ENCODE measurements around the gene SMC5. TPM values are rescaled to one million over a fixed set of nuclear protein-coding genes. Genes with fewer than 3 reads are reported as not detected.
"Not testable (repeated sequence)": the region's sequence is repeated elsewhere in the genome, so short reads cannot be mapped to it uniquely, and the experiment has no call there.

Gene SMC5
- total RNA-seq, 4 donors from 2014 or later = 17.2 to 27.4 (median 17.8) TPM

DNA sequence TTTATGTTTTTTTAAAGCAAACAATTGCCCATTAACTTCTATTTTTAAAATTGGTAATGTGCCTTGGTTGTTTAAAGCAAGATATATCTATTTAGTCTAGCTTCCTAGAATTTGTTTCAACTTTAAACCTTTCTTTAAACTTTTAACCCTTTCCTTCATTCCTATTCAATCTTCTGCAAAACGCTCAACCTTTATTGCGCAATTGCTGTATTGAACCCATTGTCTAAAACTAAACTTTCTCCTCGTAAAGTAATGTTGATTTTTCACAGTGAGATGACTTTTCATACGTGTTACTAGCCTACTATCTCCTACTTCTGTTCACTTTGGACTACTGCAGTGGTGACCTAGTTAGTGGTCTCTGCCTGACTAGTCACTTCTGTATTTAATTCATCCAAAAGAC, 63.3 kb downstream of the SMC5 start:
- intact Hi-C loops (cut with DNase I) = no loop called here
- WGBS = 89% methylated on average over 4 of the region's 4 CpGs
- Histone ChIP-seq H3K4me3 (no peak overlapping the region), H3K27ac (replicated peaks in 1 of 4) (no peak overlapping the region), H3K9me3 (no peaks in the 10 kb centered on the region), H3K27me3 (no peaks in the 10 kb centered on the region), H3K4me1 (no peaks in the 10 kb centered on the region), H3K36me3 (peaks cover 28 to 87% (median 66%) of the 10 kb centered on the region in 4 donors)
- DNase-seq (ENCODE audit: extremely low spot score) = no peak
- TF ChIP-seq POLR2A (IDR thresholded peaks at IDR 0.05; ENCODE audit: low read depth) (no peak), POLR2AphosphoS5 (IDR thresholded peaks at IDR 0.05) (no peak), EP300 (IDR thresholded peaks at IDR 0.05) (no peak)
- TF ChIP-seq, protein P1, sequence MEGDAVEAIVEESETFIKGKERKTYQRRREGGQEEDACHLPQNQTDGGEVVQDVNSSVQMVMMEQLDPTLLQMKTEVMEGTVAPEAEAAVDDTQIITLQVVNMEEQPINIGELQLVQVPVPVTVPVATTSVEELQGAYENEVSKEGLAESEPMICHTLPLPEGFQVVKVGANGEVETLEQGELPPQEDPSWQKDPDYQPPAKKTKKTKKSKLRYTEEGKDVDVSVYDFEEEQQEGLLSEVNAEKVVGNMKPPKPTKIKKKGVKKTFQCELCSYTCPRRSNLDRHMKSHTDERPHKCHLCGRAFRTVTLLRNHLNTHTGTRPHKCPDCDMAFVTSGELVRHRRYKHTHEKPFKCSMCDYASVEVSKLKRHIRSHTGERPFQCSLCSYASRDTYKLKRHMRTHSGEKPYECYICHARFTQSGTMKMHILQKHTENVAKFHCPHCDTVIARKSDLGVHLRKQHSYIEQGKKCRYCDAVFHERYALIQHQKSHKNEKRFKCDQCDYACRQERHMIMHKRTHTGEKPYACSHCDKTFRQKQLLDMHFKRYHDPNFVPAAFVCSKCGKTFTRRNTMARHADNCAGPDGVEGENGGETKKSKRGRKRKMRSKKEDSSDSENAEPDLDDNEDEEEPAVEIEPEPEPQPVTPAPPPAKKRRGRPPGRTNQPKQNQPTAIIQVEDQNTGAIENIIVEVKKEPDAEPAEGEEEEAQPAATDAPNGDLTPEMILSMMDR (IDR thresholded peaks at IDR 0.05) = no peak

DNA sequence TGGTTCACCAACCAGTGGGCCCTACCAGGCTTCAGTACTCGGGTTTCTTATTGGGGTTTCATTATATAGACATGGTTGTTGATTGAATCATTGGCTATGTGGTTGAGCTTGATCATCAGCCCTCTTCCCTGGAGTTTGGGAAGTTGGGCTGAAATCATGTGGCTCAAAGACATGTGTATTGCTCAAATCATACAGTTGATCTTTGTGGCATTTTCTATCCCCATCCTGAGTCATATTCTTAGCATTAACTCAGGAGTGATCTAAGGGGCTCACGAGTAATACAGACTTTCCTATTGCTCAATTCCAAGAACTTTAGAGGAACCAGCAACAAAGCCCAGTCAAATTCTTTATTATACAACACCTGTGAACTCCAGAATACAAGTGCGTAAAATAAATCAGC, 66.2 kb downstream of the SMC5 start:
- no peak for DNase-seq (ENCODE audit: extremely low spot score)
- intact Hi-C loops (cut with DNase I) = no loop called here
- H3K36me3 ChIP-seq = peaks cover 28 to 93% (median 68%) of the 10 kb centered on the region in 4 donors
- H3K27me3 ChIP-seq = no peaks in the 10 kb centered on the region
- H3K4me3 ChIP-seq = no peak overlapping the region
- no peaks in the 10 kb centered on the region for H3K9me3 ChIP-seq
- no peak overlapping the region for H3K27ac ChIP-seq (replicated peaks in 1 of 4)
- 85% methylated on average over 3 of the region's 3 CpGs for WGBS
- peaks cover 0 to 4% (median 0%) of the 10 kb centered on the region in 4 donors for H3K4me1 ChIP-seq
- TF ChIP-seq, protein P1 (IDR thresholded peaks at IDR 0.05) = no peak
- TF ChIP-seq POLR2AphosphoS5 (IDR thresholded peaks at IDR 0.05) (no peak), POLR2A (IDR thresholded peaks at IDR 0.05; ENCODE audit: low read depth) (no peak), EP300 (IDR thresholded peaks at IDR 0.05) (no peak)

DNA sequence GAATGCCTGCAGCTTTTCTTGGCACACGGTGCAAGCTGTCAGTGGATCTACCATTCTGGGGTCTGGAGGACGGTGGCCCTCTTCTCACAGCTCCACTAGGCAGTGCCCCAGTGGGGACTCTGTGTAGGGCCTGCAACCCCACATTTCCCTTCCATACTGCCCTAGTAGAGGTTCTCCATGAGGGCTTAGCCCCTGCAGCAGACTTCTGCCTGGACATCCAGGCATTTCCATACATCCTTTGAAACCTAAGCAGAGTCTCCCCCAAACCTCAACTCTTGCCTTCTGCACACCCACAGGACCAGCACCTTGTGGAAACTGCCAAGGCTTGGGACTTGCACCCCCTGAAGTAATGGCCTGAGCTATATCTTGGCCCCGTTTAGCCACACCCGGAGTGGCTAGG, 69.8 kb downstream of the SMC5 start:
- H3K4me3 ChIP-seq = not testable (repeated sequence)

GRCh38 chr9:70340572-70340971, 81.8 kb downstream of the SMC5 start:
- H3K4me3 ChIP-seq = no peak overlapping the region
- WGBS = 0% methylated on average over 1 of the region's 1 CpG
- DNase-seq (ENCODE audit: extremely low spot score) = no peak
- no peaks in the 10 kb centered on the region for H3K9me3 ChIP-seq
- no peak for TF ChIP-seq EP300 (IDR thresholded peaks at IDR 0.05)
- TF ChIP-seq, protein P1 (IDR thresholded peaks at IDR 0.05) = peak; percentile 48 to 68 (median 62)
- intact Hi-C loops (cut with DNase I) = loop anchor here (2.0 kb wide), 1 partner anchor 262 kb away; no protein-coding TSS in a partner anchor
- H3K27me3 ChIP-seq = no peaks in the 10 kb centered on the region
- peaks cover 0 to 21% (median 9%) of the 10 kb centered on the region in 4 donors for H3K36me3 ChIP-seq
- H3K4me1 ChIP-seq = peaks cover 0 to 9% (median 4%) of the 10 kb centered on the region in 4 donors
- H3K27ac ChIP-seq (replicated peaks in 1 of 4) = peak overlapping the region in 1 of 4 donors; percentile 29

More for the DNA sequence above, 69.8 kb downstream of the SMC5 start:
- H3K9me3 ChIP-seq; DNase-seq (ENCODE audit: extremely low spot score); intact Hi-C loops (cut with DNase I); H3K4me1 ChIP-seq; H3K27ac ChIP-seq (replicated peaks in 1 of 4); H3K27me3 ChIP-seq: not testable (repeated sequence)
- peaks cover 17 to 79% (median 51%) of the 10 kb centered on the region in 4 donors for H3K36me3 ChIP-seq
- 100% methylated on average over 2 of the region's 4 CpGs for WGBS

GRCh38 chr9:70347046-70347445, 88.3 kb downstream of the SMC5 start:
- Histone ChIP-seq H3K36me3 (peaks cover 0 to 54% (median 30%) of the 10 kb centered on the region in 4 donors), H3K27ac (replicated peaks in 1 of 4) (no peak overlapping the region), H3K27me3 (no peaks in the 10 kb centered on the region), H3K4me3 (no peak overlapping the region), H3K9me3 (no peaks in the 10 kb centered on the region), H3K4me1 (peaks cover 0 to 14% (median 7%) of the 10 kb centered on the region in 4 donors)
- TF ChIP-seq POLR2AphosphoS5 (IDR thresholded peaks at IDR 0.05) (no peak), POLR2A (IDR thresholded peaks at IDR 0.05; ENCODE audit: low read depth) (no peak), EP300 (IDR thresholded peaks at IDR 0.05) (no peak)
- TF ChIP-seq, protein P1 (IDR thresholded peaks at IDR 0.05) = no peak
- intact Hi-C loops (cut with DNase I) = no loop called here
- 86% methylated on average over 2 of the region's 2 CpGs for WGBS
- DNase-seq (ENCODE audit: extremely low spot score) = no peak

Measured in esophagus muscularis mucosa (tissue), 4 donors.